A549 (cell line): ENCODE measurements around the gene XRCC5.

Source experiments
- CEBPB ChIP-seq, 2 experiments: fragments of >200 bp in 1 of 2; sonication (Bioruptor Twin) in 1 of 2; formaldehyde crosslinking in 1 of 2; IDR thresholded peaks; 2 replicates each; pipeline ENCODE4 v1.6.1; 2012 to 2016
- NR3C1 ChIP-seq: fragments of >200 bp; sonication (Bioruptor Twin); formaldehyde crosslinking; IDR thresholded peaks from 3 replicates; pipeline ENCODE4 v1.6.1; 2017
- TF ChIP-seq, protein P1 (sequence below): fragments of >200 bp; sonication (Bioruptor Twin); formaldehyde crosslinking; IDR thresholded peaks from 3 replicates; pipeline ENCODE4 v1.5.1; 2016

GRCh38 chr2:216214768-216215167 lies 105.6 kb downstream of the XRCC5 start:
- TF ChIP-seq CEBPB (IDR thresholded peaks at IDR 0.05), result no peak
- TF ChIP-seq, protein P1, sequence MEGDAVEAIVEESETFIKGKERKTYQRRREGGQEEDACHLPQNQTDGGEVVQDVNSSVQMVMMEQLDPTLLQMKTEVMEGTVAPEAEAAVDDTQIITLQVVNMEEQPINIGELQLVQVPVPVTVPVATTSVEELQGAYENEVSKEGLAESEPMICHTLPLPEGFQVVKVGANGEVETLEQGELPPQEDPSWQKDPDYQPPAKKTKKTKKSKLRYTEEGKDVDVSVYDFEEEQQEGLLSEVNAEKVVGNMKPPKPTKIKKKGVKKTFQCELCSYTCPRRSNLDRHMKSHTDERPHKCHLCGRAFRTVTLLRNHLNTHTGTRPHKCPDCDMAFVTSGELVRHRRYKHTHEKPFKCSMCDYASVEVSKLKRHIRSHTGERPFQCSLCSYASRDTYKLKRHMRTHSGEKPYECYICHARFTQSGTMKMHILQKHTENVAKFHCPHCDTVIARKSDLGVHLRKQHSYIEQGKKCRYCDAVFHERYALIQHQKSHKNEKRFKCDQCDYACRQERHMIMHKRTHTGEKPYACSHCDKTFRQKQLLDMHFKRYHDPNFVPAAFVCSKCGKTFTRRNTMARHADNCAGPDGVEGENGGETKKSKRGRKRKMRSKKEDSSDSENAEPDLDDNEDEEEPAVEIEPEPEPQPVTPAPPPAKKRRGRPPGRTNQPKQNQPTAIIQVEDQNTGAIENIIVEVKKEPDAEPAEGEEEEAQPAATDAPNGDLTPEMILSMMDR, result no peak
- TF ChIP-seq NR3C1, result no peak
